ENCODE results near the gene RASSF8. TPM values are rescaled to one million over a fixed set of nuclear protein-coding genes. Genes with fewer than 3 reads are reported as not detected.
A peak's percentile ranks its signal among the peaks of the same experiment; 100 is the strongest.

The RASSF8 gene
- total RNA-seq, 3 donors from 2014 or later = 3.2 to 109 (median 8.0) TPM

DNA sequence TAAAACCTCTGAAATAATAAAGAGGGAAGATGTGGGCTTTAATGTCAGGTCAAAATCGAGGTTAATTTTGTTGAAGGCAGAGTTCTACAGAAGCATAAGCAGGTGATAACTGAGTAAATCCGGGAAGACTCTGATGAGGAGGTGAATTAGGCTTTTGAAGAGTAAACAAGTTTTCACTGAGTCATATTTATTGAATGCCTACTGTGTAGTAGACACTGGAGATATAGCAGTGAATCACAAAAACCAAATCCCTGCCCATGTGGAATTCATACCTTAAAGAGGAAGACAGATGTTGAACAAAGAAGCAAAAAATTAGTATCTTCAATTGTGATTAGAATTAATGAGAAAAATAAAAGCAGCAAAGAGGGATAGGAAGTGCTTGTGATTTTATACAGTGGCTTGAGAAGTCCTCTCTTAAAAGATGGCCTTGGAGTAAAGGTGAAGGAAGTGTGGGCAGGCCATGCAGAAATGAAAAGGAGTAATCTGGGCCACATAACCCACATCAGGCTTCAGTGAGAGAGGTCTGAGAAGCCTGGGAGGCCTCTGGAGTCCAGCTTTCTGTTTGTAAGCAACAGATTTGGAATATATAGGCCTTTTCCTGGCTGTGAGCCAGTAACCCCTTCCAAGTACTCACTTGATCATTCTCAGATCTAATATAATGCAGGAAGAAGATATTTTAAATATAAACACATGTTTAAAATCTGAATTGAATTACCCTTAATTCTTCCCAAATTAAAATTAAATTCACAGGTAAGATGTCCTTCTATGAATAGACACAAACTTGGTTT is 119.6 kb downstream of the RASSF8 start:
- Histone ChIP-seq H3K36me3 (ENCODE audit: low read depth) (no peaks in the 10 kb centered on the region), H3K4me3 (no peak overlapping the region), H3K9me3 (peaks cover 7% of the 10 kb centered on the region), H3K4me1 (ENCODE audit: low read depth) (no peaks in the 10 kb centered on the region)
- no peak for ATAC-seq
- TF ChIP-seq, protein P1, sequence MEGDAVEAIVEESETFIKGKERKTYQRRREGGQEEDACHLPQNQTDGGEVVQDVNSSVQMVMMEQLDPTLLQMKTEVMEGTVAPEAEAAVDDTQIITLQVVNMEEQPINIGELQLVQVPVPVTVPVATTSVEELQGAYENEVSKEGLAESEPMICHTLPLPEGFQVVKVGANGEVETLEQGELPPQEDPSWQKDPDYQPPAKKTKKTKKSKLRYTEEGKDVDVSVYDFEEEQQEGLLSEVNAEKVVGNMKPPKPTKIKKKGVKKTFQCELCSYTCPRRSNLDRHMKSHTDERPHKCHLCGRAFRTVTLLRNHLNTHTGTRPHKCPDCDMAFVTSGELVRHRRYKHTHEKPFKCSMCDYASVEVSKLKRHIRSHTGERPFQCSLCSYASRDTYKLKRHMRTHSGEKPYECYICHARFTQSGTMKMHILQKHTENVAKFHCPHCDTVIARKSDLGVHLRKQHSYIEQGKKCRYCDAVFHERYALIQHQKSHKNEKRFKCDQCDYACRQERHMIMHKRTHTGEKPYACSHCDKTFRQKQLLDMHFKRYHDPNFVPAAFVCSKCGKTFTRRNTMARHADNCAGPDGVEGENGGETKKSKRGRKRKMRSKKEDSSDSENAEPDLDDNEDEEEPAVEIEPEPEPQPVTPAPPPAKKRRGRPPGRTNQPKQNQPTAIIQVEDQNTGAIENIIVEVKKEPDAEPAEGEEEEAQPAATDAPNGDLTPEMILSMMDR (IDR thresholded peaks at IDR 0.05) = no peak
- DNase-seq = no peak
- intact Hi-C loops (cut with DNase I, micrococcal nuclease) = no loop called here

DNA sequence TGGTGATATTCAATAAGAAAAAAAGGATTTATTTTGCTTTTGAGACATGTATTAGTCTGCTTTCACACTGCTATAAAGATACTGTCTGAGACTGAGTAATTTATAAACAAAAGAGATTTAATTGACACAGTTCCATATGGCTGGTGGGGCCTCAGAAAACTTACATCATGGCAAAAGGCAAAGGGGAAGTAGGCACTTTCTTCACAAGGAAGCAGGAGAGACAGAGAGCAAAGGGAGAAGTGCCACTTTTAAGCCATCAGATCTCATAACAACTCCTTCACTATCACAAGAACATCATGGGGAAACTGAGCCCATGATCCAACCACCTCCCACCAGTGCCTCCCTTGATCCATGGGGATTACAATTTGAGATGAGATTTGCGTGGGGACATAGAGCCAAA is 122.4 kb downstream of the RASSF8 start:
- intact Hi-C loops (cut with DNase I, micrococcal nuclease) = no loop called here
- TF ChIP-seq, protein P1 (IDR thresholded peaks at IDR 0.05) = no peak
- ATAC-seq (no peak), DNase-seq (no peak)
- H3K9me3 ChIP-seq = peaks cover 7% of the 10 kb centered on the region
- H3K4me3 ChIP-seq = no peak overlapping the region
- H3K4me1 ChIP-seq (ENCODE audit: low read depth) = no peaks in the 10 kb centered on the region
- H3K36me3 ChIP-seq (ENCODE audit: low read depth) = no peaks in the 10 kb centered on the region

DNA sequence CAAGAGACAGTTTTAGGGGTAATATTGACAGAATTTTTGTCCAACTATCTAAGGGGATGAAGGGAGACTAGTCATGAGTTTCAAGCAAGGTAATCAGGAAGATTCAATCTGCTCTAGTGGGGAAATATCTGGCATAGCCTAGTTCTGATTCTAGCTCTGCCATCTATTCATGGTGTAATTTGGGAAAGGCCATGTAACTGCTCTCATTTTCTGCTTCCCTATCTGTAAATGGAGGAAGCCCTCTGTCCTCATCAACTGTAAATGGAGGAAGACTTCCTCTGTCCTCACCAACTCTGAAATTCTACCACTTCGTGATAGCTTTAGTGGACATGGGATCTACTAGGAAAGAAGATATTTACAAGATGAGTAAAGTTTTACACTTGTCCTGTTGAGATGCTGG is 128.5 kb downstream of the RASSF8 start:
- DNase-seq (no peak), ATAC-seq (no peak)
- intact Hi-C loops (cut with DNase I, micrococcal nuclease) = no loop called here
- Histone ChIP-seq H3K4me3 (no peak overlapping the region), H3K4me1 (ENCODE audit: low read depth) (no peaks in the 10 kb centered on the region), H3K36me3 (ENCODE audit: low read depth) (no peaks in the 10 kb centered on the region), H3K9me3 (peaks cover 2% of the 10 kb centered on the region)
- TF ChIP-seq, protein P1 (IDR thresholded peaks at IDR 0.05) = no peak

DNA sequence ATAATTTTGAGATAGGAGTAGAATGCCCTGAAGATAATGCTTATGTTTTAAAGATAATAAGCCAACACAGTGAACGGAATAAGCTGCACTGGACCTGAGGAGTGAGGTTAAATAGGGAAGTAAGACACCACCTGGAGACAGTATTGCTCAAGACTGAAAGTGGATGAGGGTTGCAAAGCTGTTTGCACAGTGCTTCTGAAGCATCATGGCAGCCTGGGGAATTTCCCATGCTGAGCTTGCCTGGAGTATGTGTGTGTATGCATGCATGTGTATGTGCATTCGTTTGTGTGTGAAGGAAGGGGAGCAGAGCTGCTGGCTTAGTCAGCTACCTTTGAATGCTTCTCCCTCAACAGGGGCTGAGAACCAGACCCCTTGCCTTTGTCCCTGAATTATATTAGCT is 130.5 kb downstream of the RASSF8 start:
- H3K36me3 ChIP-seq (ENCODE audit: low read depth) = no peaks in the 10 kb centered on the region
- TF ChIP-seq, protein P1 (IDR thresholded peaks at IDR 0.05) = no peak
- no peak overlapping the region for H3K4me3 ChIP-seq
- DNase-seq = no peak
- no peaks in the 10 kb centered on the region for H3K4me1 ChIP-seq (ENCODE audit: low read depth)
- ATAC-seq = peak; percentile 57
- H3K9me3 ChIP-seq = no peaks in the 10 kb centered on the region
- intact Hi-C loops (cut with DNase I, micrococcal nuclease) = no loop called here

DNA sequence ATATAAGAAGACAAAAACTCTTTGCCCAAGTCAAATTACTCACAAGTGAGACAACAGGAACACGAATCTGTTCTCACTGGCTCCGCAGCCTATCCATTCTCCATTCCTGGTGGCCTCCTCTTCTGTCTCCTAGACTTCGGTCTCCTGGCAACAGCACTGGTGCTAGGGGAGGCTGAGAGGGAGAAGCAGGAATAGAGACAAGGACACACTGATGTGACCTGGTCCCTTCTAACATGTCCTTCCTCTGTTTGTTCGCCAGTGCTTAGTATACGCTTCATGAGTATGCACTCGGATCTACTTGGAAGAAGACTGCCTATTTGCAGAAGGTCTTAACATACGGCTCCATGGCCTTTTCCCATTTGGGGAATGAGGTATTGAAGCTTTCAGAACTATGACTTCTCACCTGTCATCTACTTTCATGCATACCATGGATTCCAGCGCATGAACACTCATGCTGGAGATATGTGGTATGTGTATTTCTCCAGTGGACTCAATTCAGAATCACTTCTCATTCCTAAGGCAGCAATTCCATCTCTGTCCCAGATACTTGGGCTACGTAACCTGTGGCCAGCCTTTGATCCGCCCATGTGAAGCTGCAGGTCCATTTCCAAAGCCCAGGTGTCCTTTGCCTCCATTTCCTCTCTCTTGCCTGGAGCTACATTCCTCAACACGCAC is 132.5 kb downstream of the RASSF8 start:
- Histone ChIP-seq H3K4me3 (no peak overlapping the region), H3K9me3 (no peaks in the 10 kb centered on the region), H3K36me3 (ENCODE audit: low read depth) (no peaks in the 10 kb centered on the region), H3K4me1 (ENCODE audit: low read depth) (no peaks in the 10 kb centered on the region)
- intact Hi-C loops (cut with DNase I, micrococcal nuclease) = loop anchor here in 1 of 2 donors (10.0 kb wide), 1 partner anchor 564 kb away; no protein-coding TSS in a partner anchor
- DNase-seq (no peak), ATAC-seq (no peak)
- TF ChIP-seq, protein P1 (IDR thresholded peaks at IDR 0.05) = no peak
